Activated T-cell treated with anti-CD3 and anti-CD28 coated beads, Interleukin-2, amount 50 U/mL, for 48 hours (primary cell): Measurements from ENCODE around the gene KCNH1.
"Not testable (repeated sequence)": the region's sequence is repeated elsewhere in the genome, so short reads cannot be mapped to it uniquely, and the experiment has no call there.

Experiments
- DNase-seq, 2 experiments: peaks; one replicate each; pipeline ENCODE4 v3.0.0-alpha.2; 2020

KCNH1 gene

DNA sequence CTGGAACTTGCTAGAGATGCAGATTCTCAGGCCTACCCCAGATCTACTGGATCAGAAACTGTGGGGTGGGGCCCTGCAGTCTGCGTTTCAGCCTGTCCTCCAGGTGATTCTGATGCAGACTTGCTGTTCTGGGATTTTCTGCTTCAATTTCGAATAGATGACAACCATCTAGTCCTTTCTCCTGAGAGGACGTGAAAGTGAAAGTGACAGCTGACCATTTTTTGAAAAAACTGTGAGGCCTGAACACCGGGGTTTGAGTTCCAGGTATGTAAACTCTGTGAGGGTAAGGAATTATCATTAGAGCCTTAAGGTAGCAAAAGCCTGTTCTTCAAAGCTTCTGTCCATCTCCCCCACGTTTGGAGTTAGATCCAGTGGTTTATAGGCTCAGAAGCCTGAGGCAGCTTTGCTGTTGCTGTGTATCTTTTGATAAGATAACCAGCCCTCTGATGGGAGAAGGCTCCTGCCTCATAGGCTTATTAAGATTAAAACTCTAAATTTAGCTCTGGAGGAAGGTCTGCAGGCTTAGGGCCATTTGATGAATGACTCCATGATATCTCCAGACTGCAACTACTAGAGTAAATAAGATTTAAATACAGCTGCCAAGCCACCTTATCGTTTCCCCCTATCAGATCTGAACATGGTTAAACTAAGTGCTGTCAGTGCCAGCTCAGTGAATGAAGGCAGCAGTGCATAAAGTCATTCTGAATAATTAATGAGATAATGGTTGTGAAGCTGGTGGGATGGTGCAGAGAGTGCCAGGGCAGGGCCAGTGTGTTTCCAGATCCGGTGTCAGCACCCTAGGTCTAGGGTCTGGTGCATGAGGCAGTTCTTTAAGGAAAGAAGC lies 470.0 kb downstream of the KCNH1 start:
- no peak for DNase-seq

DNA sequence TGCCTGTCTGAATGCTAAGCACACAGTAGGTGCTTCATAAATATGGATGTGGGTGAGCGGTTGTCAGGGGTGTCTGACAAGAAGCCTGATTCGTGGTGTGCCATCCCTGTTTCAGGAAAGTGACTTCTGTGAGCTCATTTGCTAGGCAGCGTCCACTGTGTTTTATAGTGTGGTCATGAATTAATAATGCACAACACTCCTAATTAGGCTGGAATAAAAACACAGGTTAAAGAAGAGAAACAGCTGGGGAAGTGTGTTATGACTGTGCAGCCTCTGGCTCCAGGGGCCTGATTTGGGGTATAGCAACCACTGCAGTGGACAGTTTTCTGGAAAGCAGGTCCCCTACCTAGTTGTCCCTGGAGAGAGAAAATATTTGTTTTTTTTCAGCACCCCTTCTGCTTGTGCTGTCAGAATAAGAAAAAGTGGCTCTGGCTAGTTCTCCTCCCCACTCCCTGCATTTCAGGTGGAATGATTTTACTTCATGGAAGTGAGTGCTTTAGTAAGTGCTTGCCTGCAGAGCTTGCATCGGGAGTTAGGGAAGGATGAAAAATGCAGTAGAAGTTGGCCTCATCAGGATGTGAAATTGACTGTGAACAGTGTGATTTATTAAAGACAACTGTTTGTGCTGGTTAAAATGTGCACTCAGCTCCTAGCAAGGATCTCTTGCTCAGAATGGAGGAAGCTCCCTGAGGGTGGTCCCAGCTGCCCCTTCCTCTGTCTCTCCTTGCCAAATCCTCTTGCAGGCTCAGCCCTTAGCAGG lies 471.5 kb downstream of the KCNH1 start:
- DNase-seq = no peak

DNA sequence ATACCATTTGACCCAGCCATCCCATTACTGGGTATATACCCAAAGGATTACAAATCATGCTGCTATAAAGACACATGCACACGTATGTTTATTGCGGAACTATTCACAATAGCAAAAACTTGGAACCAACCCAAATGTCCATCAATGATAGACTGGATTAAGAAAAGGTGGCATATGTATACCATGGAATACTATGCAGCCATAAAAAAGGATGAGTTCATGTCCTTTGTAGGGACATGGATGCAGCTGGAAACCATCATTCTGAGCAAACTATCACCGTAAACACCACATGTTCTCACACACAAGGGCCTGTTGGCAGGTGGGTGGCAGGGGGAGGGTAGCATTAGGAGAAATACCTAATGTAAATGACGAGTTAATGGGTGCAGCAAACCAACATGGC lies 472.4 kb downstream of the KCNH1 start:
- not testable (repeated sequence) for DNase-seq

DNA sequence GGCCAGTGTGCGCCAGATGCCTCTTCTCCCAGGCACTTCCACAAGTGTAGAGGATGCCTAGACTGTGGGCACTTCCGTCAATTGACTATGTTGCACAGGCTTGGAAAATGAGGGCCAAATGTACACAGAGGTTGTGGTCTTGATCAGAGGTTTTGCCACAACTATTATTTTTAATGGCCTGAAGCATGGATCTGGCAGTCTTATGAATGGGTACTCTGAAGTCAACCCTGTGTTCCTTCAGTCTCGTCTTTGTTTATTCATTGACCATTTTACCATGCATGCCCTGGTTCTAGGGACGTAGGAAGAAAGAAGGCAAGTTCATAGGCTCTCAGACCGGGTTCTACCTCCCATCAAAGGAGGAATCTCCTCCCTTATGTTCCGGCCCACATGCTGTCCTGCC lies 476.1 kb downstream of the KCNH1 start:
- no peak for DNase-seq

DNA sequence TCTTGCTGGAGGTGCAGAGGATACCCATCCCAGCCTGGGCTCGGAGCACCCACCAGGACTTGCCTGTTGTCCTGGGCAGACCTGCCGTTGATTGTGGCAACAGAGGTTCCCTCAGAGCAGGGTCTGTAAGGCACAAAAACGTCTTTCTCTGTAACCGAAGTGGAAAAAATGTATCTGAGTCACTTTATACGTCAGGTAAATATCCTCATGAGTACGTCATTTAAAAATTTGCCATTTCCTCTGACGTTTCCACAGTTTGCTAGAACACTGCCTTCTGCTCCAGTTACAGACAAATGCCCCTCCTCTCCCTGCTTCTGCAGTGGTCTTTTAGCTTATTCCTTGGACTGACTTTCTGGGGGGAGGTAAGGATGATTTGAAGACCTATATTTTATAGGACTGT lies 478.4 kb downstream of the KCNH1 start:
- DNase-seq = no peak

DNA sequence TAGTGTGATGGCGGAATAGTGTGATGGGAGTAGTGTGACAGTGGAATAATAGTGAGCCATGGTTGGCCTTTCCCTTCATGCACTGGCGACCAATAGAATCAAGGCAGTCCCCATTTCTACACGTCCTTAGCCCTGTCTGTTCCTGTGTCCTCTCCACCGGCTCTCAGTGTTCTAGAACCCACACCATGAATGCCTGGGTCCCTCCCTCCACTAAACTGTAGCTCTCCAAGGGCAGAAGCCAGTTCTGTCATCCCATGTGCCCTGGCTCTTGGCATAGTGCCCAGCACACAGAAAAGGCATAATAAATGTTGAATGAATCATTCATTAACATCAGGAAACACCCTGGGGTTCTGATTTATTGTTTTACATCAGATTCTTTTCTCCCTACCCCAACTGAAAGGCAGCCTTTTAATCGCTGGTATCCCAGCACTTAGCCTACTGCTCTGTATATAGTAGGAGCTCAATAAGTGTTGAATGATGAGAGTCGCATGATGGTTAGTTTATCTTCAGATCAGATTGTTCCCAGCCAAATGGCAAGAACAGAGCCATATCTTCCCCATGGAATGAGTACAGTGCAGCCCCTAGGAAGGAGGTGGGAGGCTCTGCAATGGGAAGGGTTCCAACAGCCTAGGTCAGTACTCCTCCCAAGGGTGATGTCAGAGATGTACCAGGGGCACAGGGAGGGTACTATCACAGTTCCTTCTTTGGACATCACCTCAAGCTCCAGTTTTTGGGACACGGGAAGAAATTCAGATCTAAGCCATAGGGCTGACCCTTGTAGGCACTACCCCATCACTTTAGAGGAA lies 479.6 kb downstream of the KCNH1 start:
- no peak for DNase-seq

DNA sequence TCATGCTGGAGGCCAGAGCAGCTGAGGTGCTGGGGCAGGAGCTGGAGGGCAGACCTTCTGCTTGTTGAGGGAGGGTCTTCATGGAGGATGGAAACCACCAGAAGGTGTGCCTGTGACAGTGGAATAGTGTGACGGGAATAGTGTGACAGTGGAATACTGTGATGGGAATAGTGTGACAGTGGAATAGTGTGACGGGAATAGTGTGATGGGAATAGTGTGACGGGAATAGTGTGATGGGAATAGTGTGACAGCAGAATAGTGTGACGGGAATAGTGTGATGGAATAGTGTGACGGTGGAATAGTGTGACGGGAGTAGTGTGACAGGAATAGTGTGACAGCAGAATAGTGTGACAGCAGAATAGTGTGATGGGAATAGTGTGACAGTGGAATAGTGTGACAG lies 480.2 kb downstream of the KCNH1 start:
- DNase-seq = no peak

DNA sequence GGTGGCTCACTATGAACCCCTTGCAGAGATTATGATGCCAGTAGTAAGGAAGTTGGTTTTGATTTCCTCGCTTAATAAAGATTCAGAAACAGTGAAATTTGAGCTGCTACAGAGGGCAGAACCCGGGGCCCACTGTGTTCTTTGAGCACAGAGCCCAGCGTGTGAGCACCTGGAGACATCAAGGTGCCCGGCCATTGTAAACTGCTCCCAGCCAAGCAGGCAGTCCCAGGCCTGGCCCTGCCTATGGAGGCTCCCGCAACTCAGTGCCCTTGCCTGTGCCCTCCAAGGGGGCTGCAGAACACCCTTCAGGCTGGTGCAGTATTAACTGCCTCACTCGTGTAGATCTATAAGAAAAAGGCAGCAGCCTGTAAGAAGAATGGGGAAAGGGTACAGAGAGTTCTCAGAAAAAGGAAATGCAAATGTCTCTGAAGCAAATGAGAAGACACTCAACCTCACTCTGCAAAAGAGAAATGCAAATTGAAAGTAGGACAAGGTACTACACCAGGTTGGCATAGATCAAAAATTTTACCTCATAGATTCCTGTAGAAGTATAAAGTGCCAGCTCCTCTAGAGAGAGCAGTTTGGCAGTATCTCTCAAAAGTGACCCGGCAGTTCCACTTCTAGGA lies 481.5 kb downstream of the KCNH1 start:
- DNase-seq = no peak

DNA sequence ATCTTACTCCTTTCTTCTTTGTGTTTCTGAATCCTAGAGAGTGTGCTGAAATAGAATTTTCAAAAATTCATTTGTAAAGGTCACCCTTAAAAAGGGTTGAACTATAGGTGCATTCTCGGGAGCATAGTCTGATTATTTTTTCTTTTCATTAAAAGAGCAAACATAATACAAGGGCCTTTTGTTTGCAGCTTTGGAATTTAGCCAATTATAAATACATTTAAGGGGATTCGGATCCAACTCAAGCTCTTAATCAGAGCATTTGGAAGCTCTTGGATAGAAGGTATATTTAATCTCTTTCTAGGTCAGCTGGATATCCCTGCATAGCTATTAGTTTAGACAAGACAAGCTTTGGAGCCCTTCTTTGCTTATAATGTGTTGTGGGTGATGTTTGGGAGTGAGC lies 483.5 kb downstream of the KCNH1 start:
- no peak for DNase-seq

DNA sequence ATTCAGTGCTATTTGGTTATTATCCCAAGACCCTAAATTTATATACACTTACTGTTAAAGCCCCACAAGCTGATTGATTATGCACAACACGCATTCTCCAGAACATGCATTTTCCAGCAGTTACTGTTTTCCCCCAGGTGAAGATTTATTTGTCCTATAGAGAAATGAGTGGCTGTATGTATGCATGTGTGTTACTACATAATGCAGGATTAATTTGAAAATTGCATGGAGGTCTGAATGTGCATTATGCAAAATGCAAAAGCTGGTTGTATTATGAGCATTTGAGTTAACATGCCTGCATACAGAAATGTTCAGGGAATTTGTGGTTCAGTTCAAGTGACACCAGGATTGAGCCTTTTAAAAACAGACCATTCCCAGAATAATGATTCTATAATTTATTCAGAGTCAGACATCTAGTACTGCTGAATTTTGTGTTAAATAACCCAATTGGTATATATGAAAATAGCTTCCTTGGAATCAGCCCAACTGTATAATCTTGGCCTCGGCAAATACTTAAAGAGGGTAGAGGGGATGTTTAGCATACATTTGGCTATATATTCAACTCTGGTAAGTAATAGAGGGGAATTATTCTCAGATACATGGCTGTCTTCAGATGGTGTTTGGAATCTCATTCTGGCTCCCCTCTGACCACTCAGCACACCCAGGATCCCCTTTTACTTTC lies 485.2 kb downstream of the KCNH1 start:
- no peak for DNase-seq

DNA sequence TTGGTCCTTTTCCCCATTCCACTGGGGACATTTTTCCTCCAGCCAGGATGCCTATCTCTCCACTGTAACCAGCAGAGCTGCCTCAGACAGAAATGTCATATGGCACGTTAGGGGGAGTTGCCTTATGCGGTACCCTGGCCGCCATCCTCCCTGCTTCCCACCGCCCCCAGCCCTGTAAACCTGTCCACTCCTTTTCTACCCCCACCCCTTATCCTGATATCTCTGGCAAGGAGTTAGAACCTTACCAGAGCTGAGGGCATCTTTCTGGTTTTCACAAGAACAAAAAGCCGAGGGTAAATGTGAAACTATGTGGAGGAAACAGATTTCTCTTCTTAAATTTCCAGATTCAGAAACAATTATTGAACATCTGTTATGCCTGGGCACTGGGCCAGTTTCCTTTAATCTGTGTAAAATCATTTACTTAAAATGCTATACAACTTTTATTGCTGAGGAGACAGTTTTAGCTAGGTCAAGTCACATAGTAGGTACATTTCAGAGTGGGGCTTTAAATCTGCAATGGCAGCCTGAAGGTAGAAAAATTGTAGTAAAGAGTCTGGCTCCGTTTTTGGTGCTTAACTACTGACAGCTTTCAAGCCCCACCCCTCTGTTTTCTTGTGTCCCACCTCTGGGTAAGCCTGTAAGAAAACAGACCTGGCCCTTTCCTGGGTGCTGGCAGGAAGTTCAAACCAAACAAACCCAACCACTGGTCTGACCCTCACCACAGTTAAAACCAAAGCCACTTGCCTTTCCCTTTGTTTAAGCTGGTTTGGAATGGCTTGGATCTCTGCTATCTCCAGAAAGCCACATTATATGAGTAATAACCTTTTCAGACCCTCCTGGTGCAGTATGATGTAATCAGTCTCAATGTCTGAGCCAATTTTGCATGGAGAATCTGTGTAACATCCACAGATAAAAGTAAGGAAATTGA lies 486.3 kb downstream of the KCNH1 start:
- DNase-seq = no peak

DNA sequence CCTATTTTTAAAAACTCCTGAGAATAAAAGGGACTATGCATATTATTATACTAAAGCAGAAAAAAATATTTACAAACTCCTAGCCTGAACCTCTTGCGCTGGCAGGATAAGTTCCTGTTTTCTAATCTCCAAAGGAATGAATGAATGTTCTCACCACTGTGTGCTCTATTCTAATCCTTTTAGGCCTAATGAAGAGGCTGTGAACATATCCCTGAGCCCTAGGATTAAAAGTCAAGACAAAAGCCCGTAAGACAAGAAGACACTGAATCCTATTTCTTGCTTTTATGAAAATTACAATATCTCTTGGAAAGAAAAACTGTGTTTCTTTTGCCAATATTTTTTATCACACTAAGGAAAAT lies 487.7 kb downstream of the KCNH1 start:
- no peak for DNase-seq

DNA sequence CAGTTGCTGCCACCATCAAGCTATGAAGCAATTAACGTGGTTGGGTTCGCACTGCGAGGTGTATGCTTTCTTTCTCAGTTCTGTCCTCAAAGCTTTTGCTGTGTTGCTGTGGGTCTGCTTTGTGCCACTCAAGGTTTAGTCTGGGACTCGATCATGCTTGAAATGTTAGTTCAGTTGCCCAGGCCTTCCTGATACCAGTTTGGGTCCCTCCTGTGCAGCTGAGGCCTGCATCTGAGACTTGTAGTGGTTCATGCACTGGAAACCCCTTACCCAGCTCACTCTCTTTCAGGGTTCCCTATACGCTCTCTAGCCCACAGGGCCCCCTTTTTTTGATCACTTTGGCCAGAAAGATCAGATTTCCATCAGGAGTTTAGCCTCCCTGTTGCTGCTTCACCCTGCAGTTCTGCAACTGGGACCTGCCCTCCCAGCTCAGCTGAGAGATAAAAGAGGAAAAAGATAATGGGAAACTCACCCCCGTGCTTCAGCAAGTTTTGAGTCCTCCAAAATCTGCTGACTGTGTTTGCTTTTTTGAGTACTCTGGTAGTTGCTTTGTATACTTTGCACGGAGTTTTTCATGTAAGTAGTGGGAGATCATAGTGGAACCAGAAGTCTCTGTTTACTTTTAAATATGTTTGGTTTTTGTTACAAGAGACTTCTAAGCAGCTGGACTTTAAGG lies 488.2 kb downstream of the KCNH1 start:
- no peak for DNase-seq

DNA sequence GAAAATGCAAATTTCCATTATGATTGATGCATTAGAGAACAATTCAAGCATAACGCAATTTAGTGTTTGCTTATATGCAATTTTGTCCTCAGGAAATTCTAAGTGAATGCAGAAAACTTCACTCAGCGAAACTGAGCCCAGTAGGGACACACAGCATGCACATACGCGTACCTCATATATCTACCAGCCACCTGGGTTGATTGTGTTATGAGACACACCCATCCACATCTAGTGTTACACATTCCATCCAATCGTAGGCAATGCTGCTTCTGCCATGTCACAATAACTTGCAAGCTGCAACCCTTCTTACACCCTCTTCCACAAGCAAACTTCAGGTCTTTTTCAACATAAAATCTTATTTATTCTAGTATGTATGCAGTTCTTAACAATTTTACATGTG lies 492.4 kb downstream of the KCNH1 start:
- no peak for DNase-seq

DNA sequence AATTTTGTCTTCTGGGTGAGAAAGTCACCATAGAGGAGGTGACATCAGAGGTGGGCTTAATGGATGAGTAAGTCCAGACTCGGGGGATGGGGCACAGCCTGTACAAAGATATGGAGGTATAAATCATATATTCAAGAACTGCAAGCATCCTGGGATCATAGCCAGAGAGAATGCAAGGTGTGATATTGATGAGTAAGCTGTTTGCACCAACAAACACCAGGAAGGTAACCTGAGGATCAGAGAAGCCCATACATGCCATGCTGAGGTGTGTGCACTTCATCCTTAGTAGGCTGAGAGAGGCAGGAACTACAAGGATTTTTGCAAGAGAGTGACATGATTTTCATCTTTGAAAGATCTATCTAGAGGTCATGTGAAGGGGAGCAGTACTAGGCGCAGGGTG lies 498.8 kb downstream of the KCNH1 start:
- DNase-seq = no peak

DNA sequence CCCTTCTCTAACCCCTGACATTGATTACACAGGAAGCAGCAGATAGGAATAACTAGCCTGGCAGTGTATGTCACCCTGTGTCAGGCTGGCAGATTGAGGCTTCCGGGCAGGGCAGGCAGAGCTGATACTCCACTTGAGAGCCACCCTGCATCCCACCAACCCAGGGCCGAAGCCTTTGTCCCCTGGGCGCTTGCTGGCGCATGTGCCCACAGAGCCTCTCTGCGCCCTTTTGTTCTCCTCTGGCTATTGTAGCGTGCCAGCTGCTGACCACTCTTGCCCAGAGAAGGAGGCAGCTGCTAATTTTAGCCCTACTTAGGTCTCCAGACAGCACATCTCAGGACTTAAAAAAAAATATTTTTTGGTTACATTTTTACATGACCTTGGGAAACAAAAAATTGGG lies 500.3 kb downstream of the KCNH1 start:
- DNase-seq = no peak

DNA sequence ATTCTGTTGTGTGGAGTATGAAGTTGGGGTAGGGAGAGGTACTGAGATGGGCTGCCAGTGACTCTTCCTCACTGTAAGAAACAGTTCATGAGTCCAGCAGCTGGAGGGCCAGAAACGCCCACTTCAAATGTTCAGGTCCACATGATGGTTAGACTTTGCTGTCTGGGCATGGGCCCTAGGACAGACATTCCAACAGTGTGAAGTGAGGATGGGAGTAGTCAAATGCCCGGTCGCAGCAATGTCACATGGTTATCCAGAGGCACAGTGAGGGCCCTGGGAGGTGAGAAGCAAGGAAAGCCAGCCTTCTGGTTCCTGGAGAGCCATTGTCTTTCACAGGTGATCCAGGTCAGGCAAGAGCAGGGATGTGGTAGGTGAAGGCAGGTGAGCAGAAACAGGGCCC lies 500.8 kb downstream of the KCNH1 start:
- DNase-seq = no peak

DNA sequence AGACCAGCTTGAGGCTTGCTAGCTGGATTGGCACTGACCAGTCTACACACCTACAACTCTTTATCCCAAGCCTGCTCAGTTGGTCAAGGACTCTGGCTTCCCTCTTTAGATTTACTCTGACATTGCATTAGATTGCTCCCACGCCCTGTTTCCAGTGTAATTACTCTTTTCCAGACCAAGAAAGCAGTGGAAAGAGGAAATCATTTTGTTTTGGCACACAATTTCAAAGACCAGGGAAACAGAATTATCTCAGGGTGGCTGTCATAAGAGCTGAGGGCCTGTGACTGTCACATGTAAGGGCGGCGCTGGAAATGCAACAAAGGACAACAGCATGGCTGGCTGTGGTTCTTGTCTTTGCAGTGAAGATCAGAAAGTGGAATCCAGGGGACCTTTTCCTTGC lies 502.5 kb downstream of the KCNH1 start:
- no peak for DNase-seq

DNA sequence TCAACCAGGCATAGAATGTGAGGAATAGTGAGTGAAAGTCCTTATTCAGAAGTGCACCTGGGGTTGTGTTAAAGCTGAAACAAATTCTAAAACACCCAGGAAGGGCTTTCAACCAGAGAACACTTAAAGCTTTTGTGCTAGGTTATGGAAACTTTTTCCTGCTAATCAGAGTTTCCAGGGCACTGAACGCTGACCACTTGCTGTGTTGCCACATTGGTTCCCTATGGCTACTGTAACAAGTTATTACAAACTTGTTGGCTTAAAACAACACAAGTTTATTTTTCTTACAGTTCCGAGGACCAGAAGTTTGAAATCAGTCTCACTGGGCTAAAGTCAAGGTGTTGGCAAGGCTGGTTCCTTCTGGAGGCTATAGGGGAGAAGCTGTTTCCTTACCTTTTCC lies 504.7 kb downstream of the KCNH1 start:
- no peak for DNase-seq

DNA sequence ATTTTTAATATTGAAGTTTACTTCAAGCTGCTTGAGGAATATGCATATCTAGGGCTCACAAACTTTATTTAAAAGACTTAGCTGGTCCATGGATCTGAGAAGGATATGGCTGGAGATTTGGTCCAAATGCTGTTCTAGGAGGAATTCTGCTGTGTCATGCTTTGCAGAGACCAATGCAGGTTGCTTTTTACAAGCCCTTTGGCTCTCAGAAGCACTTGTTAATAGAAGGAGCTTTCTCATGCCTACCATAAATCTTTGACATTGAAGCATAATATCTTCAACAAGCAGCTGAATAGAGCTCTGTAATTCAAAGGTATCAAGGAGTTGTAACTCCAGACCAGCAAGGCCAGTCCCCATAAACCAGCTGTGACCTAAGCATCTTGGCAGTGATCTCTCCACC lies 506.2 kb downstream of the KCNH1 start:
- no peak for DNase-seq
